RCC 7860 (cell line): ENCODE measurements around the gene CMIP.
"Not testable (repeated sequence)": the region's sequence is repeated elsewhere in the genome, so short reads cannot be mapped to it uniquely, and the experiment has no call there.

Source experiments
- DNase-seq: peaks from one replicate; pipeline ENCODE4 v3.0.0-alpha.2; 2015; ENCODE audit warnings: low spot score
- FAIRE-seq: peaks from 2 replicates; lab custom pipeline; 2012; peaks lifted over from hg19 to GRCh38; lab: Jason Lieb, UNC

The CMIP gene

GRCh38 chr16:81421126-81421525, 23.5 kb upstream of the CMIP start:
- FAIRE-seq (no peak), DNase-seq (no peak)

- FAIRE-seq: no peak
Observed at GRCh38 chr16:81421536-81421935, 23.1 kb upstream of the CMIP start.

GRCh38 chr16:81422153-81422552, 22.5 kb upstream of the CMIP start:
- not testable (repeated sequence) for FAIRE-seq, DNase-seq

More at GRCh38 chr16:81421536-81421935, 23.1 kb upstream of the CMIP start:
- DNase-seq: no peak

- DNase-seq: peak; percentile 87
- FAIRE-seq: peak; percentile 41
Observed at GRCh38 chr16:81424771-81425170, 19.8 kb upstream of the CMIP start.

- FAIRE-seq: no peak
- no peak for DNase-seq
Observed at GRCh38 chr16:81427219-81427618, 17.4 kb upstream of the CMIP start.

- FAIRE-seq (no peak), DNase-seq (no peak)
Observed at GRCh38 chr16:81429045-81429521, 15.5 kb upstream of the CMIP start.

GRCh38 chr16:81431554-81432353, 12.9 kb upstream of the CMIP start:
- FAIRE-seq (no peak), DNase-seq (peak; percentile 45)

GRCh38 chr16:81432937-81433557, 11.6 kb upstream of the CMIP start:
- DNase-seq: no peak
- FAIRE-seq: no peak

GRCh38 chr16:81435103-81435502, 9.5 kb upstream of the CMIP start:
- no peak for FAIRE-seq

GRCh38 chr16:81435567-81435966, 9.0 kb upstream of the CMIP start:
- no peak for DNase-seq
- FAIRE-seq: no peak

More at GRCh38 chr16:81435103-81435502, 9.5 kb upstream of the CMIP start:
- DNase-seq: no peak

GRCh38 chr16:81436386-81436785, 8.2 kb upstream of the CMIP start:
- FAIRE-seq (no peak), DNase-seq (no peak)

- no peak for FAIRE-seq
- no peak for DNase-seq
Observed at GRCh38 chr16:81437865-81438264, 6.7 kb upstream of the CMIP start.

GRCh38 chr16:81440888-81441761, 3.5 kb upstream of the CMIP start:
- DNase-seq: no peak
- no peak for FAIRE-seq

- FAIRE-seq (no peak), DNase-seq (no peak)
Observed at GRCh38 chr16:81442220-81442915, 2.2 kb upstream of the CMIP start.

GRCh38 chr16:81442916-81443687, 1.5 kb upstream of the CMIP start:
- DNase-seq: no peak
- FAIRE-seq: no peak

GRCh38 chr16:81443688-81444447, 740 bp upstream of the CMIP start:
- no peak for DNase-seq
- no peak for FAIRE-seq

- no peak for FAIRE-seq
- peak; percentile 31 for DNase-seq
Observed at GRCh38 chr16:81445143-81445961, 744 bp downstream of the CMIP start.
